ENCODE measurements around the gene WT1. TPM values are rescaled to one million over a fixed set of nuclear protein-coding genes. Genes with fewer than 3 reads are reported as not detected.

Gene WT1
- total and polyA plus RNA-seq, 2 of the 13 experiments (the other 11 are each of a cell fraction or from before 2014, with no cell fraction given), result 0.15 to 0.31 TPM

DNA sequence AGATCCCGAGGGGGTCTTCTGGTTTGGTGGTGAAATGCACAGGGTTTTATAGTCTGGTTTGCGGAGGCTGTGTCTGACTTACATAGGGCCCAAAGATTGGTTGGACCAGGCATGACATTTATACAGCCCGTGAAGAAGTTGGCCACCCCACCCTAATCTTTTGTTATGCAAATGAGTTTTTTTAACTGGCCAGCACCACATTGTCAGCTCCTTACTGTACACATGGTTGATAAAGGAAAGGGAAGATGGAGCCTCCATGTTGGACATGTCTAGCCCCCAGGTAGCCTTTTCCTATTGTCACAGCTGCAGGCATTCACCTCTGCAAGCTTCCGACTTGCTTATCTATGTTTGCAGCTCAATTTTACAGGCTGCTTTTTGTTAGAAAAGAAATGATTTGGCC lies 70.1 kb downstream of the WT1 start (continued):
- TF ChIP-seq, protein P1, sequence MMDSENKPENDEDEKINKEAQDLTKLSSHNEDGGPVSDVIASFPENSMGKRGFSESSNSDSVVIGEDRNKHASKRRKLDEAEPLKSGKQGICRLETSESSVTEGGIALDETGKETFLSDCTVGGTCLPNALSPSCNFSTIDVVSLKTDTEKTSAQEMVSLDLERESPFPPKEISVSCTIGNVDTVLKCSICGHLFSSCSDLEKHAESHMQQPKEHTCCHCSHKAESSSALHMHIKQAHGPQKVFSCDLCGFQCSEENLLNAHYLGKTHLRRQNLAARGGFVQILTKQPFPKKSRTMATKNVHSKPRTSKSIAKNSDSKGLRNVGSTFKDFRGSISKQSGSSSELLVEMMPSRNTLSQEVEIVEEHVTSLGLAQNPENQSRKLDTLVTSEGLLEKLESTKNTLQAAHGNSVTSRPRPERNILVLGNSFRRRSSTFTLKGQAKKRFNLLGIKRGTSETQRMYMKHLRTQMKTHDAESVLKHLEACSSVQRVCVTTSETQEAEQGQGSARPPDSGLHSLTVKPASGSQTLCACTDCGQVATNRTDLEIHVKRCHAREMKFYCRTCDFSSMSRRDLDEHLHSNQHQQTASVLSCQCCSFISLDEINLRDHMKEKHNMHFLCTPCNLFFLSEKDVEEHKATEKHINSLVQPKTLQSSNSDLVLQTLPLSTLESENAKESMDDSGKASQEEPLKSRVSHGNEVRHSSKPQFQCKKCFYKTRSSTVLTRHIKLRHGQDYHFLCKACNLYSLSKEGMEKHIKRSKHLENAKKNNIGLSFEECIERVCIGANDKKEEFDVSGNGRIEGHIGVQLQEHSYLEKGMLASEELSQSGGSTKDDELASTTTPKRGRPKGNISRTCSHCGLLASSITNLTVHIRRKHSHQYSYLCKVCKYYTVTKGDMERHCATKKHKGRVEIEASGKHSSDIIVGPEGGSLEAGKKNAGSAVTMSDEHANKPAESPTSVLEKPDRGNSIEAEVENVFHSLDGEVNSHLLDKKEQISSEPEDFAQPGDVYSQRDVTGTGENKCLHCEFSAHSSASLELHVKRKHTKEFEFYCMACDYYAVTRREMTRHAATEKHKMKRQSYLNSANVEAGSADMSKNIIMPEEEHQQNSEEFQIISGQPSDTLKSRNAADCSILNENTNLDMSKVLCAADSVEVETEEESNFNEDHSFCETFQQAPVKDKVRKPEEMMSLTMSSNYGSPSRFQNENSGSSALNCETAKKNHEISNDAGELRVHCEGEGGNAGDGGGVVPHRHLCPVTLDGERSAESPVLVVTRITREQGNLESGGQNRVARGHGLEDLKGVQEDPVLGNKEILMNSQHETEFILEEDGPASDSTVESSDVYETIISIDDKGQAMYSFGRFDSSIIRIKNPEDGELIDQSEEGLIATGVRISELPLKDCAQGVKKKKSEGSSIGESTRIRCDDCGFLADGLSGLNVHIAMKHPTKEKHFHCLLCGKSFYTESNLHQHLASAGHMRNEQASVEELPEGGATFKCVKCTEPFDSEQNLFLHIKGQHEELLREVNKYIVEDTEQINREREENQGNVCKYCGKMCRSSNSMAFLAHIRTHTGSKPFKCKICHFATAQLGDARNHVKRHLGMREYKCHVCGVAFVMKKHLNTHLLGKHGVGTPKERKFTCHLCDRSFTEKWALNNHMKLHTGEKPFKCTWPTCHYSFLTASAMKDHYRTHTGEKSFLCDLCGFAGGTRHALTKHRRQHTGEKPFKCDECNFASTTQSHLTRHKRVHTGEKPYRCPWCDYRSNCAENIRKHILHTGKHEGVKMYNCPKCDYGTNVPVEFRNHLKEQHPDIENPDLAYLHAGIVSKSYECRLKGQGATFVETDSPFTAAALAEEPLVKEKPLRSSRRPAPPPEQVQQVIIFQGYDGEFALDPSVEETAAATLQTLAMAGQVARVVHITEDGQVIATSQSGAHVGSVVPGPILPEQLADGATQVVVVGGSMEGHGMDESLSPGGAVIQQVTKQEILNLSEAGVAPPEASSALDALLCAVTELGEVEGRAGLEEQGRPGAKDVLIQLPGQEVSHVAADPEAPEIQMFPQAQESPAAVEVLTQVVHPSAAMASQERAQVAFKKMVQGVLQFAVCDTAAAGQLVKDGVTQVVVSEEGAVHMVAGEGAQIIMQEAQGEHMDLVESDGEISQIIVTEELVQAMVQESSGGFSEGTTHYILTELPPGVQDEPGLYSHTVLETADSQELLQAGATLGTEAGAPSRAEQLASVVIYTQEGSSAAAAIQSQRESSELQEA (CRISPR knock-in tag; IDR thresholded peaks at IDR 0.05; ENCODE audit: not compliant biosample characterization), result no peak
- TF ChIP-seq ZNF589 (CRISPR knock-in tag; conservative IDR thresholded peaks at IDR 0.05) (no peak), ETV6 (CRISPR knock-in tag; conservative IDR thresholded peaks at IDR 0.05) (no peak), MLLT10 (CRISPR knock-in tag; IDR thresholded peaks at IDR 0.05) (no peak), HNF4A (CRISPR knock-in tag; IDR thresholded peaks at IDR 0.05) (no peak)

DNA sequence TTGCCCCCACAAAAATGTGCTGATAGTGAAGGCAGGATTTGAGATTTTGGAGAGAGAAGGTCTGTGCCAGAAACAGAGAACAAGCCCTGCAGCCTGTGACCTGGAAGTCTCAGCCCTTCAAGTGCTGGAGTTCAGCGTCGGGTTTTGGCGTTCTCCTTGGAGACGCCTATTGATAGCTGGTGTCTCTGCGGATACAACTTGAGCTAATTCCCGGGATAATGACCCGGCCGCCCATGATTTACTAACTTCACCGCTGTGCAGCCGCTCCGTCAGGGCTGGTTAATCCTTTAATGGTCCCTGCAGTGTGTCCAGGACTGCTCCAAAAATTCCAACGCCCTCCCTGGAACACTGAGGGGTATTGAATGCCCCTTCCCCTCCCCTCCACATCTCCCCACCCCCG lies 76.6 kb downstream of the WT1 start:
- no TSS peak for BruUV-seq (replicated peaks)
- Histone ChIP-seq H3K4me3 (replicated peaks in 1 of 3; ENCODE audit: insufficient read depth in 1 of 3, low read depth in 2 of 3, low read length in 3 of 3) (no peak overlapping the region), H3K9ac (ENCODE audit: insufficient read depth, low read depth, low read length) (no peak overlapping the region), H2AFZ (ENCODE audit: low read length) (no peak overlapping the region), H3K27ac (ENCODE audit: extremely low read length, insufficient read depth, low read length) (no peak overlapping the region), H4K20me1 (ENCODE audit: insufficient read depth, low read length) (no peaks in the 10 kb centered on the region), H3K4me2 (ENCODE audit: low read depth, low read length) (no peak overlapping the region), H3K9me3 (ENCODE audit: low read length) (no peaks in the 10 kb centered on the region), H3K36me3 (replicated peaks in 1 of 2; ENCODE audit: control insufficient read depth in 1 of 2, insufficient read depth in 2 of 2, low read length in 2 of 2) (no peaks in the 10 kb centered on the region), H3K27me3 (ENCODE audit: control insufficient read depth in 1 of 2, insufficient read depth in 2 of 2, low read length in 2 of 2) (peaks cover 1 to 35% of the 10 kb centered on the region in 2 experiments; a peak in 2 of 5 replicates), H3K4me1 (ENCODE audit: insufficient read depth, low read length) (no peaks in the 10 kb centered on the region), H3K79me2 (ENCODE audit: insufficient read depth, low read length) (no peaks in the 10 kb centered on the region)
- intact Hi-C loops (cut with micrococcal nuclease; ENCODE audit: unreplicated experiment) (no loop called here), in situ Hi-C loops (cut with HindIII; ENCODE audit: extremely low pct_ligation_motif_present, low pct_unique_long_range_greater_than_20kb) (no loop called here)
- ChIA-PET CTCF (ENCODE audit: low intra/inter-chr PET ratio, low total read pairs) (no interaction called here), POLR2A (no interaction called here)
- WGBS (ENCODE audit: low lambda C conversion rate), result 9% methylated on average over 13 of the region's 13 CpGs
- FAIRE-seq (no peak), DNase-seq (ENCODE audit: low spot score) (no peak), ATAC-seq (no peak)
- TF ChIP-seq ATF4 (CRISPR knock-in tag; IDR thresholded peaks at IDR 0.05) (no peak), ZNF441 (CRISPR knock-in tag; IDR thresholded peaks at IDR 0.05; ENCODE audit: borderline replicate concordance) (no peak), HNRNPLL (IDR thresholded peaks at IDR 0.05; ENCODE audit: low read depth, low read length, poor library complexity, severe bottlenecking) (no peak), HIVEP1 (CRISPR knock-in tag; IDR thresholded peaks at IDR 0.05) (no peak), TAF15 (IDR thresholded peaks at IDR 0.05; ENCODE audit: low read depth, low read length, poor library complexity, severe bottlenecking) (no peak), ZFP91 (CRISPR knock-in tag; IDR thresholded peaks at IDR 0.05; ENCODE audit: borderline replicate concordance) (no peak)

Data from HepG2 (cell line).